IPS-NIHi7 (cell line): ENCODE results near the gene SIK1.
"Not testable (repeated sequence)": the region's sequence is repeated elsewhere in the genome, so short reads cannot be mapped to it uniquely, and the experiment has no call there.

Experiments used
- DNase-seq: peaks from one replicate; pipeline ENCODE4 v3.0.0; 2012; ENCODE audit warnings: mixed read lengths; ENCODE audit errors: extremely low spot score

SIK1 gene

DNA sequence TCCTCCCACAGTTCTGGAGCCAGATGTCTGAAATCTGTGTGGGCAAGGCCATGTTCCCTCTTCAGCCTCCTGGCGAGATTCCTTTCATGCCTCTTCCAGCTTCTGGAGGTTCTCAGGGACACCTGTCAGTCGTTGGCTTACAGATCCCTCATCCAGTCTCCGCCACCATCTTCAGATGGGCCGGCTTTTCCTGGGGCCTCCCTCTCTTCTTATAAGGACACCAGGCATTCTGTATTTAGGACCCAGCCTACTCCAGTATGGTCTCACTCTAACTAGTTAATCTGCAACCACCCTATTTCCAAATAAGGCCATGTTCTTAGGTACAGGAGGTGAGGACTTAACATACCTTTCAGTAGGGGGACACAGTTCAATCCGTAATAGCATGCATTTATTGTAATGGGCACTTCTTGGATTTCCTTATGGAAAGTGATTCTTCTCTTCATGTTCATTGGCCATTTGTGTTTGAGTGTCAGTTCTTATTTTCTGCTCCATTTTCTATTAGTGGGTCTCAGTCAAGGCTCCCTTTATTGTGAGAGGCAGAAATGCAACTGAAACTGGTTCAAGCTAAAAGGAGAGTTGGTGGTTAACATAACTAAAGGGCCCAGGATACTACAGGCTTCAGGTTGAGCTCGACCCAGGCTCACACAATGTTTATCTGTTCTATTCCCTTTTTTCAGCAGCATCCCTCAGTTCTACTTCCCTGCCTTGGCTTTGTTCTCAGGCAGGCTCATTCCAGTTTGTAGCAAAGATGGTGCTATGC is 12.6 kb upstream of the SIK1 start:
- DNase-seq: not testable (repeated sequence)

DNA sequence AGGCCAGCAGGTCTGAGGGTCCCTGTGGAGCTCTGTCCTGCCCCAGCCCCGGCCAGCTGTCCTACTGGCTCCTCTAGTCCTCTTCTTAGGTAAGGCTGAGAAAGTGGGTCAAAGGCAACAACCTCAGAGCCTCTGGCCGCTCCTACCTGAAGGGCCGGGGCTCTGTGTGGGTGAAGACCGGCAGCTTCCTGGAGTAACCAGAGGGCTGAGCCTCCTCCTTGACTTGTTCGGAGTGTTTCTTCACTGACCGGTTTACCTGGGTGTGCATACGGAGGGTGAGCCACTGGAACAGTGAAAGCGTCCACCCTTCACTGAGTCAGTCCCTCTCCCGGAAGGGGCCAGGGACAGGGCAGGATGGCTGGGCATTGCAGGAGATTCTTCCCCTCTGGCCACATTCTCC is 9.3 kb upstream of the SIK1 start:
- not testable (repeated sequence) for DNase-seq

DNA sequence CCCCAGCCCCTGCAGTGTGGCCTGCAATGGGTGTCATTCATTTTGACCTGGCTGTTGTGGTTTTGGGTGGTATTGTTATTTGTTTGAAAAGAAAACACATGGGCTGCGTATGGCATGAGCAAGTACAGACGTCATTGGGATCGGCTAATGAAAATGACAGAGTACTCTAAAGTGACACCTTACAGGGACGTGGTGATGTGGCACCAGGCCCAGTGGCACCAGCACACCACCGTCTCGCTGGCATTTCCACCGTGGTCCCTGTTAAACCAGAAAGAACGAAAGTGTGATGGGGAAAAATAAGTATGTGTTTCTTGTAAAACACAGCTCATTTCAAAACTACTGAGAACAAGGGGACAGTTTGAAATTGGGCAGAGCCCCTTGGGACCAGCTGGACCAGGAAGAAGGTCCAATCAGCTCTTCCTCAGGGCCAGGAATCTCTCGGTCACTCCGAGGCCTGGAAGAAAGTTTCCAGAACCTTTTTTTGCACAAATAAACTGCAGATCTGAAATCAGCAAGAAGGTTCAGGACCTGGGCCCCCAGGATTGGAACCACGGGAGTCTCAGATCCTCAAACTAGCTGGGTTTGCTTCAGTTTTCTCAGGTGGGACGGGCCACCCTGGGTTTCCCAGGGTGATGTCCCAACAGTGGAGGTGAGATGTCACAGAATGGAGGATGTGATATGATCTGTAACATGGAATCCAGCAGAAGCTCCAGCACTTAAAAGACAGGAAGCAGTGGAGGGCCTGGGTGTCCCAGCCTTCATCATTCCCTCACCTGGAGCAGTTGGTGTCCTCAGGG is 6.6 kb upstream of the SIK1 start:
- not testable (repeated sequence) for DNase-seq

DNA sequence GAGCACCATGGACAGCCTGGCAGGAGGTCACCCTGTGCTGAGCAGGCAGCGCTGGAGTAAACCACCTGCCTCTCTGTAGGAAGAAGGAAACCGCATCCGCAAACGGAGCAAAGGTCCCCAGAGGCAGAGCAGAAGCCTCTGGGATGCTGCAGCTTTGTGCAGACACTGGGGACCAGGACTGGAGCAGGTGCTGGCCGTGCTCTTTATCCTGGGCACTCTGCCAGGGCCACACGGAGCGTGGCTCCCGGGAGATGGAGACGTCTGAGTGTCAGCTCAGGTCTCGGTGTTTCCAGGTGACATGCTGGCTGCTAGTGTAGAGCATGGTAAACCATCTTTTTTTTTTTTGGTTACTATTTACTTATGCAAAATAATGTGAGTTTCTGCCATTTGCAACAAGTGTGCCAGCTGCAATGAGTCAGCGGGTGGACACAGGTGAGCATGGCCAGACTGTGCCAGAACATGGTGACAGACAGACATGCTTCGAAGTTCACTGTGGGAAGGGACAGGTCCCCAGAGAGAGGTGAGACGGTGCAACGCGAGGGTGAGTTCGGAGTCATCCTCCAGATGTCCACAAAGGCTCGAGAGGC is 4.0 kb upstream of the SIK1 start:
- not testable (repeated sequence) for DNase-seq

DNA sequence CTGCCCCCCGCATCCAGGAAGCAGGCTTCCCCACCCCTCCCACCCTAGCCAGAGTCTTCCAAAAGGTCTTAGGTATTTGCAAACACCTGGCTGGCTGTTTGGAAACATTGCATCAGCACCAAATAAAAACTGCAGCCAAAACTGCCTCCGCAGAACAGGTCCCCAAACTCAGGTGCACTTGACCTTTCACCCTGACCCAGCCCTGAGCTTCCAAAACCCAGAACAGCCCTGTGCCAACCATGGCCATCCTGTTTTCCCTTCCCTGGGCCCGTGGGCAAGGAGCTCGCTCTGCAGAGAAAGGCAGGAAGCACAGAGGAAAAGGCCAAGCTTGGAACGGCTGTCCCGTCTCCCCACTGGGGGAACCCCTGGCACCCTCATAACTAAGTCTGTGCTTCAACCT is 2.0 kb upstream of the SIK1 start:
- DNase-seq: not testable (repeated sequence)

DNA sequence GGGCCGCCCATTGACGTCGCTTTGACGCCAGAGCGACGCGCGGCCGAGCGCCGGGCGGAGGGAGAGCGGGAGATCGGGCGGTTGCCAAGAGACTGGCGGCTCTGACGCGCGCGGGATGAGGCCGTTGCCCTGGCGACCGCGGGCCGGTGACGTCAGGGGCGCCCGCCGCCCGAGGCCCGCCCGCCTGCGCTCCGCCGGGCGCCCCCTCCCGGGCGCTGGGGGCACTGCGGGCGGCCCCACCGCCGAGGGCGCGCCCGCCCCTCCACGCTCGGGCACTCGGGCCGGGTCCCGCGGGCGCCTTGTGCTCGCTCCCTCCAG is 270 bp upstream of the SIK1 start:
- DNase-seq: not testable (repeated sequence)

DNA sequence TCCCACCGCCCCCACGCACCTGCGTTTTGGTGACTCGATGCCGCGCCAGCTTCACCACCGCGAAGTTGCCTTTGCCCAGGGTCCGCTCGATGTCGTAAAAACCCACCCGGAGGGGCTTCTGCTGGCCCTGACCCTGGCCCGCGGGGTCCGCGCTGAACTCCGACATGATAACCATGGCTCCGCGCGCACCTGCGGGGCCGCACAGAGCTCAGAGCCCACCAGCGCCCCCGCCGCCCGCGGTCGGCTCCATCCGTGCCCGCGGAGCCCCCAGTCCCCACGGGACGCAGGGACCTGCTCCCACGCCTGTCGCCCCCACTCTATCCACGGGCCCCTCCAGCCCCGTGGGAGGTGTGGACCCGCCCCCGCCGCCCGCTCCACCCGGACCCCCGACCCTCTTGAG is 927 bp downstream of the SIK1 start:
- DNase-seq: not testable (repeated sequence)

DNA sequence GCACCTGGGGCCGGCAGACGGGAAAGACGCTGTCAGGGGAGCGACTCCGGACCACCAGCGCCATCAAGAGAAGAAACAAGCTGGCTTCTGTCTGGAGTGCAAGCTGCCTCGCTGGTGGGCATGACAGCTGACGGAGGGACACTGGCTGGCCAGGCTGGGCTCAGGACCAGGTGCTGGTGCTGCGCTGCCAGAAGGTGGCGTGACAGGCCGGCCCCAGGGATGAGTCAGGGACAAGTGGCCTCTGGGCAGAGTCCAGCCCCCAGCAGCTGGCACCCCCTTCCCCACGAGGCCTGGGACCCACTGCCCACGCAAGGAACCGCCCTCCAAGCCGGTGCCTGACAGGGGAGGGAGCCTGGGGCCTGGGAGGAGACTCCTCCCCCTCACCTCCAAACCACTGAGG is 7.5 kb downstream of the SIK1 start:
- DNase-seq: not testable (repeated sequence)

DNA sequence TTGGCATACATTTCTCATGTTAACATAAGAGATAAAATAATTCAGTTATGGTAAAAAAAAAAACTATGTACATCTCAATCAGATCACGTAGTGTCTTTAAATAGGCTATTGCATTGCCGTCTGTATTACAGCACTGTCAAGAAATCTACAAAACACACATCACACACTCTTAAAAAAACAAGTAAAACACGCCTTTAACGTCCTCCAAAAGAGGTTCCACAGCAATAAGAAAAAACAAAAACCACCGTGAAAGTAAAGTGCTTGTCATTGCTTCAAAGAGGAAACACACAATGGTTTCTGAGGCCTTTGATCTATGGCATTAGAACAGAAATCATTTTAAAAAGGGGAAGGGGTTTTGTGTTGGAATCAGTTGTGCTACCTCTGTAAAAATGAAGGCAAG is 12.4 kb downstream of the SIK1 start:
- DNase-seq: not testable (repeated sequence)

DNA sequence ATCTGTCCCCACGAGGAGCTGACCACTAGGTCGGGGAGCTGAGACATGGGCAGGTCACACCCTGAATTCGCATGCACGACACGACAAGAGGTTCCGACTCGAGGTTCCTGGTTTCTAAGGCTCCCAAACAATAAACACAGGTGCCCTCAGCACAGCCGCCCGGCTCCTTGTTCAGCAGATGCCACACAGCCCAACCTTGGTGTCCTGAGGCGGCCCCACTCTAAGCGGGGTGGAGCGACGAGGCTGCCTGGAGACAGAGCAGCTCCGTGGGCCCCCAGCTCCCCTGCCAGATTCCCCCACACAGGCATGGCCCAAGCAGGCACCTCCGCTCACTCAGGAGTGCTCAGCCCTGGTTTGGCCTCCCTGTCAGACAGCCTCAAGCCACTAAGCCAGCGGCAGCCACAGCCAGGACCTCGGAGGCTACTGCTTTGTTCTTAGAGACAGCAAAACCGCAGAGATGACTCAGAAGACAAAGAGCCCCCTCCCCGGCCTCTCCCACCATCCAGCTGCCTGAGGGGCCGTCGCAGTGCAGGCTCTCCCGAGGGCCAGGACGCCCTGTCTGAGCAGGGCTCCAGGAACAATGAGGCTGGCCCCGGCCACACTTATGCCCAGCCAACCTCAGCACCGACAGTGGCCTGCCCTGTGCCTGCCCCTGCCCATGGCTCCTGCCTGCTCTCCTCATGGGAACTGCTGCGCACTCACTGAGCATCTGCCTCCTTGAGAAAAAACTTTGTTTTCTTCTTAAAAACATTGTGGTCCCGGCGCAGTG is 14.7 kb downstream of the SIK1 start:
- DNase-seq: not testable (repeated sequence)

DNA sequence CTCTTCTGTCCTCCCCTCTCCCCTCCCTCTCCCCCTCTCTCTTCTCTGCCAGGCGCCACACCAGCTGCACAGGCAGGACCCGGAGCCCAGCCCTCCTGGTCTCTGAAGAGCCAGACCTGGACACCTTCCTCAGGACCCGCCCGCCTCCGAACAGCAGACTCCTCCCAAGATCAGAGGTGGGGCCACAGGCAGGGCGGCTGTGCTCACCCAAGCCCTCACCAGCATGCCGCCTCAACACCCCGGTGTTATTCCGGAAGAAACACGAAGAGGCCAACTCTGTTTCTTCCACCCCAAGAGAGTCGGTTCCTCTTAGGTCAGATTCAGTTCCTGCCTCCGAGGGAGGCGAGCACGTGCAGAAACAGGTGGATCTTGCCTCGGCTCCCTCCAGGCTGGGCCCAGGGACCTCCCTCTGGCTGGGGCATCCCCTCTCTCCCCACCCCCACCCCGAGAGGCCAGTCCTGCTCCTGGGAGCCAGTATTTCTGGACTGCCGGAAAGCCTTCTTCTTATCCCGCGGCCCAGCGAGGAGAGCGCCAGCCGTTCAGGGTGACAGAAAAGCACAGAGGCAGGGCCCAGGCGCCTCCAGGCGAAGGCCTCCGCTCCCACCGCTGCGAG is 16.4 kb downstream of the SIK1 start:
- not testable (repeated sequence) for DNase-seq

DNA sequence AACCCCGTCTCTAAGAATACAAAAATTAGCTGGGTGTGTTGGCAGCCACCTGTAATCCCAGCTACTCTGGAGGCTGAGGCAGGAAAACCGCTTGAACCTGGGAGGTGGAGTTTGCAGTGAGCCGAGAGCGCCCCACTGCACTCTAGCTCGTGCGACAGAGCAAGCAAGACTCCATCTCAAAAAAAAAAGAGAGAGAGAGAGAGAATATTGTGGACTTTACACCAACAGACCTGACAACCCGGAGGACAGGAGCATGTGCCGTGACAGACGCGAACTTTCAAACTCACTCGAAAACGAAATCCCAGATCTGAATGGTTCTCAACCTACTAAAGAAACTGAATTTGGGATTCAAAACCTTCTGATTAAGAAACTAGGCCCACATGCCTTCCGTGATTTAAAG is 19.8 kb downstream of the SIK1 start:
- DNase-seq: not testable (repeated sequence)

DNA sequence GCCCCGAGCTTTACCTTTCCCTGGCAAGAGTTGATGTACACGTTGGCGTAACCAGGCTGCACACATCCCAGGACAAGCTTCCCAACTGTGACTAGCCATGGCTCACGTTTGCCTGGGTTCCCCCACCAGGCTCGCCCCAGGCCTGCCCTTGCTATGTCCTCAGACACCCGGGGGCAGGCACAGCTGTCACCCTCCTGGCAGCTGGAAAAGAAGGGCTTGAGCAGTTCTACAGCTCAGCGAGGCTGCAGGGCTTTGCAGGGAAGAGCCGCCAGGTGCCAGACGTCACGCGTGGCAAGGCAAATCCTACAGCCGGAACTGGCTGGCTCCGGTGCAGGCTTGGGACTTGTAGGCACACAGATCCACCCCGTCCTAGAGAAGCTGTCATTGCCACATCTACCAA is 22.5 kb downstream of the SIK1 start:
- not testable (repeated sequence) for DNase-seq

DNA sequence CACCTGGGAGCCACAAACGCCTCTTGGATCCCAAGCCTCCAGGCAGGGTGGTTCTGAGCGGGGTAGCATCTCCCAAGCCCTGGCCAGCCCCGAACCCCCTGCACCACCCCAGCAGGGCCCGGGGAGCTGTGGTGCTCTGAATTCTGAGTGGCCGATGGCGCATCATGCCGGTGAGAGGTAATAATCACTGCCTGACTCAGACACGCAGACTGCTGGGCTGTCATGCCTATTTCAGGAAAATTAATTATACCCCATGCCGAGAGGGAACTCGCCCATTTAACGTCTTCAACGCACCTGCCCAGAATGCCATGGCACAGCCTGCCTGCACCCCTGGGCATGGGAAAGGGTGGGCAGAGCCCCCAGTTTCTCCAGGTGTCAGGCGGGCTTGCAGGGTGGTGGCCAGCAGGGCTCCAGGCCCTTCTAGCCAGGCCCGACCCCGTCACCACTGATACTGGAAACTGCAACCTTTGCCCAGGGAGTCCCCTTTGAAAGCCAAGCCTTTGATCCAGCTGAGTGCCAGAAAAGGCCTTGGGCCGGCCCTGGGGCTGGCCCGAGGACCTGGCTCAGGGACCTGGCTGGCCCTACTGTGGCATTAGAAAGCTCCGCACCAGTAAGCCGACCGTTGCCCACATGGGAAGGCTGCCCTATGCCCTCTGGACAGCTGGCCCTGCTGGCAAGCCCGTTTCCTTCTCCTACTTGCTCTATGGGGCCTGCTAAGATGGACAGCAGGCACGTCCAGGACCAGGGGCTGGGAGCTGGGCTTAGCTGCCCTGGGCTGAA is 23.1 kb downstream of the SIK1 start:
- not testable (repeated sequence) for DNase-seq

DNA sequence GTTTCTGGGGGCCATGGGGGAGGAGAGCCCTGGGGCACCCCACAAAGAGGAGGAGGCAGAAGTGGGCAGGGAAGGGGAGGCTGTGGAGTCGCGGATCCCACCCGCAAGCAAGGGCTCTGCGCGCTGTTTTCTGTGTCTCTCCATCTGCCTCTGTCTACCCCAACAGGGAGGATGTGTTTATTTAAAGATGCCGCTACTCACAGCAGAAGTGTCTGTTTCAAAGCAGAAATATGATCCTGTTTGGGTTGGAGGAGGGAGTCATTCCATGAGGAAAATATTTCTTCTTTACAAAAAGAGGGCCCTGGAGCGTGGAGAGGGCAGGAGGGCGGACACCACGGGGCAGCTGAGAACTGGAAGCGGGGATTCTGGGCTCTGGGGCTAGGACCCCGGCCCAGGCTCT is 25.8 kb downstream of the SIK1 start:
- not testable (repeated sequence) for DNase-seq

DNA sequence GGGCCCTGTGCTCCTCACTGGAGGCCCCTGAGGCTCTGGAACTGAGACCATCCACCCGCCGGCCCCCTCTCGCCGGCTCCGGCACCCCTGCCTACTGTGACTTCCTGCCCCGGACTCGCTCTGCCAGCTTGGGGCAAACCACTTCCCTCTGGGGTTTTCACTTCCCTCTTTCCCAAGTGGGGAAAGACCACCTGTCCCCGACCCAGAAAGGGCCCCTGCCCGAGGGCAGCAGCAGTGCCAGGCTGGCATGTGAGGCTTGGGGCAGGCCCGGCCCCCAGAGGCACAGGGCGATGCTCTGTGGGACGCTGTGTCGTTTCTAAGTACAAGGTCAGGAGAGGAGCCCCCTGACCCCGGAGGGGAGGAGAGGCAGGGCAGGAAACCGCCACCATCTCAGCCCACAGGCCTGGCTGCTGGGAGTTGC is 27.3 kb downstream of the SIK1 start:
- DNase-seq: not testable (repeated sequence)

DNA sequence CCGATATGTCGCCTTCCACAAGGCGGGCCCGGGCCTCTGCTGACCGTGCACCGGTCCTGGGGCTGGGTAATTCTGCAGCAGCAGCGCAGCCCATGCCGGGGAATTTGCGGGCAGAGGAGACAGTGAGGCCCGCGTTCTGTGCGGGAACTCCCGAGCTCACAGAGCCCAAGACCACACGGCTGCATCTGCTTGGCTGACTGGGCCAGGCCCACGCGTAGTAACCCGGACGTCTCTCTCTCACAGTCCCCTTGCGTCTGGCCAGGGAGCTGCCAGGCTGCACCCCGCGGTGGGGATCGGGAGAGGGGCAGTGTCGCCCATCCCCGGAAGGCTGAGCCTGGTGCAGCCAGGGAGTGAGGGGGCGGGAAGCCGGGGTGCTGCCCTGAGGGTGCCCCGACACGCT is 27.8 kb downstream of the SIK1 start:
- not testable (repeated sequence) for DNase-seq

DNA sequence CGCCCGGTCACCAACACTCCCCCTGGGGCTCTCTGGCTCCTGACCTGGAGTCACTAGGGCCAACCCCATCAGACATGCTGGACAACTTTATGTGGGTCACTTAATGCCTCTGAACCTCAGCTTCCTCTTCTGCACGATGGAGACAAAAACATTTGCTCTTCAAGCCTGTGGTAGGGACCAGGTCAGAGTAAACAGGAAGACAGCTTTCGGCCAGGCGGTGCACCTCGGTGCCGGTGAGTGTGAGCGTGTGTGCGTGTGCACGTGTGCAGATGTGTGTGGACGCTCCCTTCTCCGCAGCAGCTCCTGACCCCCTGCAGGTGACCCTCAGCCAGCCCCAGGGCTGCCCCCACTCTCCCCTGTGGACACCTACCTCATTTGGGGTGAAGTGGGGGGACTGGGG is 28.4 kb downstream of the SIK1 start:
- DNase-seq: not testable (repeated sequence)

DNA sequence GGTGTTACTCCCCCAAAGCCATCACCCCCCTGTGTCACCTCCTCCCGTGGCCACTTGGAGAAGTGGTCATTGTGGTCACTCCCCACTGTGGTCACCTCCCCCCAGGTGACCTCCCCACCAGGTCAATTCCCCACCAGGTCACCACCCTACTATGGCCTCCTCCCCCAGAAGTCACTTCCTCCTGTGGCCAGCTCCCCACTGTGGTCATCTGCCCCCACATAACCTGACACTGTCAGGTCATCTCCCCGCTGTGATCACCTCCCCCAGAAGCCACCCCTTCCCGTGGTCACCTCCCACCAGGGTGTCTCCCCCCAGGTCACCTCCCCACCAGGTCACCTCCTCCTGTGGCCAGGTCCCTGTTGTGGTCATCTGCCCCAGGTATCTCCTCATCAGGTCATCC is 28.9 kb downstream of the SIK1 start:
- not testable (repeated sequence) for DNase-seq

DNA sequence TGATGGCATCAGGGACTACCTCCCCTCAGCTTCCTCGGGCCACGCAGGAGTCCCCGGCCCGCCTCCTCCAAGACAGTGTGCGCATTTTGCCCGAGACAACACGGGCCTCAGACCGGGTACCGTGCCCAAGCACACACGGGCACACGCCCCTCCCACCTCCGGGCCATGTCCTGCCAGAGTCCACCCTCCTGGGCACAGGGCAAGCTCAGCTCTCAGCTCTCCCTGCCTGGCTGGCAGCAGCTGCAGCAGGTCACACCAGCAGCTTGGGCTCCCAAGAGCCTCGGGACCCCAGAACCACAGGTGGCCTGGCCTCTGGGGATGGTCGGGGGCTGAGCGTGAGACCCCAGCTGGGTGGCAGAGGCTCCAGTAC is 29.5 kb downstream of the SIK1 start:
- not testable (repeated sequence) for DNase-seq
